GM12874 (cell line): Measurements from ENCODE around the gene TELO2.

Experiments used
- TF ChIP-seq, protein P1 (sequence below): IDR thresholded peaks from 2 replicates; pipeline ENCODE4 v1.5.1; 2011; ENCODE audit warnings: low read depth, mild to moderate bottlenecking, control low read depth, low read length, moderate library complexity; ENCODE audit not compliant: insufficient read depth

The TELO2 gene

DNA sequence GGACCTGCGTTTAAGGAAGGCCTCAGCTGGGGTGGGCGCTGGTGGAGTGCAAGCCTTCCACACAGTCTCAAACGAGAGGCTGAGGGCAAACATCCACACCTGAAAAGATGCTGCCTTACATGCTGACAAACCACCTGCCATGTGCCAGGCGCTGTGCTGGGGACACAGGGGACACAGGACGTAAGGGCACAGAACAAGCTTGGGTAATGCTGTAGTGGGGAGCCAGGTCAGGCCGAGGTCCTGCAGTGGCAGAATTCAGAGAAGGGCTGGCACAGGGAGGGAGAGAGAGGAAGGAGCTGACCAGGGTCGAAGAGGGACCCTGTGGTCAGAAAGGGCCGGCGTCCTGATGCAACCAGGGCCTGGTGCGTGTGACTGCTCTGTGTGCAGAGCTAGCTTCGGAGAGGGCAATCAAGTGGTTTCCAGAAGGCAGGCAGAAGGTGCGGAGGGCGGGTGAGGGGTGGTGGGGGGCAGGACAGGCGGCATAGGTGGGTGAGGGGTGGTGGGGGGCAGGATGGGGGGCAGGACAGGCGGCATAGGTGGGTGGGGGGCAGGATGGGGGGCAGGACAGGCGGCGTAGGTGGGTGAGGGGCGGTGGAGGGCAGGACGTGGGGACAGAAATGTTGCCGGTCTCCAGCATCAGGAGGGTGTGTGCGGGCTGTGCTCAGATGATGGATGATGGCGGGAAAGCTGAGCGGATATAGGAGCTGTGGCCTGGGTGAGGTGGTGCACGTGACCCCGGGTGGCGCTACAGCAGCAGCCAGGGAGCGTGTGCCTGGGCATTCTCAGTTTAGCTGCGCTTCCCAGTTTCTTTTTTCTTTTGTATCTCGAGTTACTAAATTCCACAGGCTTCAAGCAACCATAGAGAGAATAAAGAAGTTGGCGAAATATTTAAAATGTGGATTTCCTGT is 18.8 kb downstream of the TELO2 start:
- TF ChIP-seq, protein P1, sequence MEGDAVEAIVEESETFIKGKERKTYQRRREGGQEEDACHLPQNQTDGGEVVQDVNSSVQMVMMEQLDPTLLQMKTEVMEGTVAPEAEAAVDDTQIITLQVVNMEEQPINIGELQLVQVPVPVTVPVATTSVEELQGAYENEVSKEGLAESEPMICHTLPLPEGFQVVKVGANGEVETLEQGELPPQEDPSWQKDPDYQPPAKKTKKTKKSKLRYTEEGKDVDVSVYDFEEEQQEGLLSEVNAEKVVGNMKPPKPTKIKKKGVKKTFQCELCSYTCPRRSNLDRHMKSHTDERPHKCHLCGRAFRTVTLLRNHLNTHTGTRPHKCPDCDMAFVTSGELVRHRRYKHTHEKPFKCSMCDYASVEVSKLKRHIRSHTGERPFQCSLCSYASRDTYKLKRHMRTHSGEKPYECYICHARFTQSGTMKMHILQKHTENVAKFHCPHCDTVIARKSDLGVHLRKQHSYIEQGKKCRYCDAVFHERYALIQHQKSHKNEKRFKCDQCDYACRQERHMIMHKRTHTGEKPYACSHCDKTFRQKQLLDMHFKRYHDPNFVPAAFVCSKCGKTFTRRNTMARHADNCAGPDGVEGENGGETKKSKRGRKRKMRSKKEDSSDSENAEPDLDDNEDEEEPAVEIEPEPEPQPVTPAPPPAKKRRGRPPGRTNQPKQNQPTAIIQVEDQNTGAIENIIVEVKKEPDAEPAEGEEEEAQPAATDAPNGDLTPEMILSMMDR = no peak

DNA sequence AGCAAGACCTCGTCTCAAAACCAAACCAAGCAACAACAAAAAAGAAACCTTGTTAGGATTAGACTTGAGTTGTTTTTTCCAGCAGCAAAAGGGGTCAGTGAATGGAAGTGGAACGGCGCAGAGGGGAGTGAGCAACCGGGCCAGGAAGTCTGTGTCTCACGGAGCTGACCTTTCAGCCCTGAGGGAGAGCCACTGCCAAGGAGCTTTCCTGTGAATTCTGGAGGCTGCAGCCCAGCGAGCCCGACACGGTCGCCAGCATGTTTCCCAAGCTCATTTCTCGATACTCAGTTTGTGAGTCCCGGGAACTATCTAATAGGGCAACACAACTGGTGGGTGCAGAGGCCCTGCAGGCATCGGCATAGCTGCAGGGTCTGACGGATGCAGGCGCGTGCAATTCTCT is 19.6 kb downstream of the TELO2 start:
- TF ChIP-seq, protein P1 = no peak

GRCh38 chr16:1514507-1514906 is 21.3 kb downstream of the TELO2 start:
- TF ChIP-seq, protein P1 = no peak

DNA sequence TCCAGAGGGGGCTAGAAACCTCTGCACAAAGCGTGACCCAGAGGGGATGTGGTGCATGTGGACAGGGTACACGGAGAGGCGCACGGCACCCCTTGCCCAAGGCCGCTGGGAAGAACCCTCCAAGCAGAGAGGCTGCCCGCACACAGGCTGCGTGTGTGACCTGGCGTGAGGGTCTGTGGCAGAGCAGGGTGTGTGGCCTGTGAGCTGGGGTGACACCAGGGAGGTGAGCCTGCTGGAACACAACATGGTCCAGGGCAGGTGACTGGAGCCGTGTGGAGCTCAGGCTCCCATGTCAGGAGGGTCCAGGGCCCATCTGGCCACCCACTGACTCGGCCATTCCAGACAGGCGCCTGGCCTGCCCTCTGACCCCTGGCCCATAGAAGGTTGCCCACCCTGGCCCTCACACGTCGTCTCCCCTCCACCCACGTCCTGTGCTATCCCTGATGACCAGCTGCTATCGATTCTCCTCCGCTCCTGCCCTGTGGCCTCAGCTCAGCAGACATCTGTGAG is 25.5 kb downstream of the TELO2 start:
- TF ChIP-seq, protein P1 = no peak

- TF ChIP-seq, protein P1 = no peak
Measured at GRCh38 chr16:1519831-1520230, 26.7 kb downstream of the TELO2 start.

DNA sequence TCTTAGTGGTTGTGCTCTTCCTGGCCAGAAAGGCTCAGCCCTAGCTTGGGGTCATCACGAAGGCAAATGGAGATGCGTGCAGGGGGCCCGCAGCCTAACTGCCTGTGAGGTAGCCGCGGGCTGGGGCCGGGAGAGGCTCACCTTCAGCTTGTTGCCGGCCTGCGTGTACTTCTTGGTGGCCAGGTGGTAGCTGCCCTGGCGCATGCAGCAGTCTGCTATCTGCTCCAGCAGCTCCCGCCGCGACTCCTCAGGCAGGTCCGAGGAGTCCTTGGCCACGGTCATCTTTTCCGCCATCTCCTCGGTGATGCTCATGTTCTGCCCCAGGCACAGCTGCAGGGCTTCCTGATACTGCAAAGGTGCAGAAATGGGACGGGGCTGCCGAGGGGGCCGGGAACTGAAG is 27.3 kb downstream of the TELO2 start:
- TF ChIP-seq, protein P1 = no peak

DNA sequence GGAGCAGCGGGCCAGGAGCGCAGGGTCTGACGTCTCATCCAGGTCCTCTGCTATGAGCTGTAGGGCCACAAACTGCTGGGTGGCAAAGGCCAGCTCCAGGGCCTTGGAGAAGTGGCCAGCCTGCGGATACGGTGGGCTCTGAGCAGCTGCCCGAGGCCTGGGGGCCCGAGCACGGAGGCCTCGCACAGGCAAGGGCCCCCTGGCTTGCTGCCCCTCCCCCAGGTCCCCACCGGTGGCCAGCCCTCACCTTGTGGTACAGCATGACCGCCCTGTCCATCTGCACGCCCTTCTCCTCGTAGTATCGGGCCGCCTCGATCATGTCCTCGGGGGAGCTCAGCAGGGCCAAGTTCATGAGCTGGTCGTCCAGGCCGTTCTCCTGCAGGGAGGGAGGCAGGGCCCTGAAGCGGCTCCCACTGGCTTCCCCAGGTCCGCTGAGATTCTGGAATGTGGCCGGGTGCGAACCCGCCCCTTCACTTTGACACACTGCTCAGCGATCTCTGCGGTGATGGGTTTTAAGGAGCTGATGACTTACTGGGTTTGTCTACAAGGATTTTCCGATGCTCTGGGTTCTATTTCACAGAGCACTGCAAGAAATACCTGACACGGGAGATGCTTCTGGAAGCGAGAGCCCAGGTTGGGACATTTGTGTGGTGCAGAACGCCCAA is 30.6 kb downstream of the TELO2 start:
- TF ChIP-seq, protein P1 = no peak
